GM19397 (cell line): Measurements from ENCODE around the gene TMA7.

ENCODE experiments used
- ATAC-seq: cut with Tn5 transposase; IDR thresholded peaks from one replicate; pipeline ENCODE4 v1.9.1; 2021; ENCODE audit warnings: mild to moderate bottlenecking, moderate library complexity; ENCODE audit not compliant: unreplicated experiment

The TMA7 gene

DNA sequence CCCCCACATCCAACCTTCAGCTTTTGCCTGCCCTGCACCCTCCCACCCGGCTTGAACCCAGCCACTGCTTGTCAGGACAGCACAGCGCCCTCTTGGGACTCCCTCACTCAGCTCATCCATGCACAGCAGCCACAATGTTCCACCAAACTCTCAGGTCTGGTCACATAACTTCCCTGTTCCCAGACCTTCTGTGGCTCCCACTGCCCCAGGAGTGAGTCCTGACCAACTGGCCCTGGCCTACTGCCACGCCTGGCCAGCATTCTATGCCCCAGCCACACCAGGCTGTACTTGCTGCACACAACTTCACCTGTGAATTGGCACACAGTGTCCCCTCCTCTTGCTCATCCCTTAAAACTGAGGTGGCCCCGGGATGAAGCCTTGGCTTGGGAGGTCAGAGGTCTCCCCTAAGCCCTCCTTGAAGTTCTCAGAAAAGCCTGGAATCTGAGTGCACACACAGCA is 31.2 kb upstream of the TMA7 start:
- no peak for ATAC-seq

DNA sequence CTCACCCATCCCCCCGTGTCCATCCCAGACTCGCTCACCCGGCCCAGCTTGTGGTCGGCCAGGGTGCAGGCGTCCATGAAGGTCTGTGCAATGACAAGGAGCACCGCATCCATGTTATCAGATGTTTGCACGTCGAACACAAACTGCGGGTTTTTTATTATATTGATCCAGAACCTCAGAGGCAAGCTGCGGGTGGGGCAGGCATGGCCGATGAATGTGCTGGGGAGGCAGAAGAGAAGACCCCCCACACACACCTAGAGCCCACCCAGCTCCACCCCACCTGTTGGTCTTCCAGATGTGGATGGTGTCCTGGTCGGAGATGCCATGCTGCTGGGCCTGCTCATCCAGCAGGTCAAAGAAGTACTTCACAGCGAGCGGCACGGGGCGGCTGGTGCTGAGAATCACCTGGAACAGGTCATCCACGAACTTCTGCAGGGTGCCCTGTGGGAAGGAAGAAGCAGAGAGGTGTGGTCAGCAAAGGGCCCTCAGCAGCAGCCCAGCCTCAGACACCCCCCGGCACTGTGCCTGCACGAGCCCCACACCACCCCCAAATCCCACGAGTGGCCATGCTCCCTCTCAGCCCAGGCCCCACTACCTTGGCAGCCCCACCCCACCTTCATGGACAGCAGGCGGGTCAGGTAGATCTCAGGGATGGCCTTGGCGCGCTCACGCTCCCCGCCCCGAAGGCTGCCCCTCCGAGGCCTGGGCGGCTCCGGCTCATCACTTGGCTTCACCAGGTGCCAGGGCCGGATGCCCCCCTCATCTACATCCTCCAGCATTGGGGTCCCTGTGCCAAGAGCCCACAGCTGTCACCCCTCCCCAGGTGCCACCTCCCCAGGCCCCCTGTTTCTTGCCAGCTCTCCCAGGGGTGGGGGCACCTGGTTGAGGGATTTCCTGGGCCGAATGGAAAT is 30.5 kb upstream of the TMA7 start:
- no peak for ATAC-seq

GRCh38 chr3:48410205-48411040 is 29.6 kb upstream of the TMA7 start:
- no peak for ATAC-seq

GRCh38 chr3:48411041-48411588 is 28.9 kb upstream of the TMA7 start:
- ATAC-seq: no peak

DNA sequence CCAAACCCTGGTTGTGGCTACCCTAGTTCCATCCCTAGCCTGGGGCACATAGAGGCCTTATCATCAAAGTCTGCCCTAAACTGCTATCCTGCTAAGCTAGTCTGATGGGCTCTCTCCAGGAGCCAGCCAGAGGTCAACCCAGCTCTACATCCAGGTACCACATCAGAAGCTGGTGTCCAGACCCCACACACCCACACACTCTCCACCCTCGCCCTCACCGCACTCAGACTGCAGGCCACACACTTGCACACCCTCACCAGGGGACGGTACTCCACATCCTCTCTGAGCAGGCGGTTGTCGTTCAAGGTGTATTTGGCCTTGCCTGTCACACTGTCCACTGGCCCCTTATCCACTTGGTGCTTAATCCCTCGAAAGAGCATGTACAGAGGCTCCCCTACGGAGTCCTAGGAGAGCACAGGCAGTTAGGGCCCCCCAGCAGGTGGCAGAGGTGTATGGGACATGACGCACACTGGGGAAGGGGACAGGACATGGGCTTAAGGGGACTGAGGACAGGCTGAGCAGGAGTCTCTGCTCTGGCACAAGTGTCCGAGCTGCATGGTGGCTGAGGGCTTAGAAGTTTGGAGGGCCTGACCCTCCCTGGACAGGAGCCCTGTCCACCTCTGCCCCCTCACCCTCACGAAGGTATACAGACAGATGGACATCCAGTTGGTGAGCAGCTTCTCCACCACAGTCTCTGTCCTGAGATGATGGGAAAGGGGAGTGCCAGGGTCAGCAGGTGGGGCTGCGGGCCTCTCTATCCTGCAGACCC is 28.3 kb upstream of the TMA7 start:
- no peak for ATAC-seq

DNA sequence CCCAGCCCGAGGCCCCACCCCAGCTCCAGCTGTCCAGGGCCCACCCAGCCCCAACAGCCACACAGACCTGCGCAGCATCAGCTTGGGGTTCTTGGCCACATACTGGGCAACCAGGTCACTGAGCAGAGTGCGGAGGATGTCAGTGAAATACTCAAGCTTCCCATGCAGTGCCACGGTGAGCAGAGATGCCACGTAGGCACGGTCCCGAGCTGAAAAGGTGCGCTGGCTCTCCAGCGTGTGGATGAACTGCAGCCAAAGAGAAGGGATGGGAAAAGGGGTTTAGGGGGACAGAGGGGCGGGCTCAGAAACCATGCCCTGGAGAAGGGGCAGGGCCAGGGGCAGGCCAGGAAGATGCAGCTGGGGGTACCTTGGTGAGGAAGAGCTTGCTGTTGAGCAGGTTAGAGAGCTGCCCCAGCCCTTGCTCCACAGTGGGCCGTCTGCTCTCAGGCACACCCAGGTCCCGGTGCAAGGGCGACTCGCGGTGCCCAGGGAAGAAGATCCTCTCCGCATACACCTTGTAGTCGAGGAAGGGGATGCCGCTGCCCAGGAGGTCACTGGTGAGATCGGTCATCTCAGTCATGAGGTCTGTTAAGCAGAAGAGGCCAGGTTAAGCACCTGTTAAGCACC is 27.6 kb upstream of the TMA7 start:
- ATAC-seq: no peak

DNA sequence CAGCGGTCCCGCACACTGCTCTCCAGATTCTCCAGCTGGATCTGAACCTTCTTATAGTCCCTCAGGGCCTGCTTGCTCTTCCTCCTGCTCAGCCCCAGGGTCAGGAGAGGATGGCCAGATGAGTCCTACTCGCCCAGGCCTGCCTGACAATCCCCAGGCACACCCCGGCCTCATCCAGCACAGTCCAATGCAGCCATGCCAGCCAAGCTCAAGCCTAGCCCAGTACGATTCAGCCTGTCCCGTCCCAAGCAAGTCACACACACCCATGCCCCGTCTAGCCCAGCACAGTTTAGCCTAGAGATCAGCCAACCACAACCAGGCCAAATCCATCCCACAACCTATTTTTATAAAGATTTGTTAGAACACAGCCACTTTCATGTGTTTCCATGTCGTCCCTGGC is 27.0 kb upstream of the TMA7 start:
- ATAC-seq: no peak

- no peak for ATAC-seq
Measured at GRCh38 chr3:48413611-48414010, 26.4 kb upstream of the TMA7 start.

GRCh38 chr3:48414376-48415250 is 25.4 kb upstream of the TMA7 start:
- ATAC-seq: no peak

GRCh38 chr3:48415251-48415953 is 24.7 kb upstream of the TMA7 start:
- ATAC-seq: no peak

DNA sequence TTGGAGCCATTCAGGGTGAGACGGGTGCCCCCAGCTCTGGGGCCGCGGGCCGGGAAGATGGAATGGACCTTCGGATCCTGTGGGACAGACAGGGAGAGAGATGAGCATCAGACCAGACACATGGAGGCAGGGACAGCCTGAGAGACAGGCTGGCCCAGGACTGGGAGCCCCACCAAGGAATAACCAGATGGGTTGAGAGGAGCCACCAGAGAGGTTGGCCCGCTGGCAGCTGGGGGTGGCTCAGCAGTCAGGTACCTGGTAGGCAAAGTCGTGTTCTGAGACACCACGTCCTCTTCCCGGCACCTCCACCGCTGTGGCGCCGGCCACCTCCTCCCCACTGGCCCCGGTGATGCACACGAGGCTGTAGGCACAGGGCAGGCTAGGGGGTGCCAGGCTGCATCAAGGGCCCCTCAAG is 24.0 kb upstream of the TMA7 start:
- ATAC-seq: no peak

- ATAC-seq: no peak
Measured at GRCh38 chr3:48416546-48416945, 23.5 kb upstream of the TMA7 start.

DNA sequence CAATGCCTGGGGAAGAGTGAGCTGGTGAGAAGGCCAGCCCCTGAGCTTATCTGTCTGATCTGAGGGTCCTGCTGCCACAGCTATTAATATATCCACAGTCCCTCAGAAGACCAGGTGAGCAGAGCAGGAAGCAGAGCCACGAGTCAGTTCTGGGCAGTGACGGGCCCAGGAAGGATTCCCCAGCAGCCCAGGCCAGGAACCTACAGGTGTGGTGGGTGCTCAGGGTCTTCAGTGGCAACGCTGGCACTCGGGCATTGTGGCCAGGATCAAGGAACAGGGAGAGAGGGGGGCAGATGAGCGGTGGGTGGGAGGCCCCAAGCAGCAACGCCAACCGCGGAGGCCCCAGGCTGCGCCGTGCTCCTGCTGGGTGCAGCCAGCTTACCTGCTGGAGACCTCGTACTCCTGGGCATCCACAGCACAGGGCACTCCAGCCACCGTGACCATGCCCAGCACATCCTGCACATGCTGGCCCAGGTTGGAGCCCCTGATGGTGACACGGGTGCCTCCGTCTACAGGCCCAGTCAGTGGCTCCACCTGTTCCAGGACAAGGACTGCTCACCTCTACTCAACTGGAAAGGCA is 22.4 kb upstream of the TMA7 start:
- no peak for ATAC-seq

DNA sequence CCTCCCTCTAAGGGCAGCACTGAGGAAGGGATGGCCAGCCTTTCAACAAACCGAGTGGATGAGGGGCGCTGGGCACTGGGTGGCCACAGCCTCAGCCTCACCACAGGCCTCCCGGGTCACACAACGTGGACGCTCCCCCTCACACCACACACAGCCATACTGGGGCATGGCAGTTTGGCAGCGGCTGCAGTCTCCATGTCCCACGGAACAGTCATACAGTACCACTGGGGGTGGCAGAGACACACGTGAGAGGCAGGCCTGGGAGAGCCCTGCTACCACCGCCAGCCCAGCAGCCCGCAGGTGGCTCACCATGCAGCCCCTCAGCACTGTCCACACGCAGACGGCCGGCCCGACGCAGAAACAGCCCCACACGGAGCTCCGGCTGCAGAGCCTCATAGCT is 21.9 kb upstream of the TMA7 start:
- ATAC-seq: no peak

DNA sequence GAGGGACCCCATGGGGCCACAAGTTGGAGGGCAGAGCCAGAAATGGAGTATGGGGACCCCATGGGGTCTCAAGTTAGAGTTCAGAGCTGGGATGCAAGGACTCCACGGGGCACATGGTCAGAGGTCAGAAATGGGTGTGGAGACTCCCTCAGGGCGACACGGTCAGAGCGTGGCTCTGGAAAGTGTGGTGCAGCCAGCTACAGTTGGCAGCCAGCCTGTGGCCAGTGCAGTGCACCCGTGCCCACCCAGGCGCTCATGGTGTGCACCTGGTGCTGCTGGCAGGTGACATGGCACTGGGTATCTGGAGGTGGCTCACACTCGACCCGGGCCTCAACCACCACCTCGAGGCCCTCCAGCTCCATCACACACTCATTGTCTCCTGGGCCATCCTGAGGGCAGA is 21.4 kb upstream of the TMA7 start:
- no peak for ATAC-seq

- ATAC-seq: no peak
Measured at GRCh38 chr3:48419149-48419548, 20.9 kb upstream of the TMA7 start.

GRCh38 chr3:48419597-48419996 is 20.5 kb upstream of the TMA7 start:
- no peak for ATAC-seq

- no peak for ATAC-seq
Measured at GRCh38 chr3:48420561-48420960, 19.5 kb upstream of the TMA7 start.
